OCI-LY7 (cell line): Measurements from ENCODE around the gene ISG20L2.

ENCODE experiments used
- CTCF ChIP-seq: fragments of 200-600 bp; sonication (generic); conservative IDR thresholded peaks from 2 replicates; pipeline ENCODE4 v1.5.1; 2014; ENCODE audit warnings: mild to moderate bottlenecking, antibody characterized with exemption, low read length, moderate library complexity, mixed read lengths
- EZH2phosphoT487 ChIP-seq: fragments of 200-600 bp; sonication (generic); IDR thresholded peaks from 2 replicates; pipeline ENCODE4 v1.6.1; 2018; ENCODE audit warnings: low read depth, borderline replicate concordance, mild to moderate bottlenecking, mixed run types, antibody characterized with exemption, low read length, moderate library complexity, mixed read lengths

GRCh38 chr1:156725683-156726280 lies 2.8 kb downstream of the ISG20L2 start:
- peak; percentile 95 for TF ChIP-seq CTCF
- no peak for TF ChIP-seq EZH2phosphoT487
